Muscle of leg (tissue), 11 donors: ENCODE data around the gene OR8B4. TPM values are rescaled to one million over a fixed set of nuclear protein-coding genes. Genes with fewer than 3 reads are reported as not detected.

ENCODE experiments used
- DNase-seq: peaks from one replicate; pipeline ENCODE4 v3.0.0; 2013
- H3K27ac ChIP-seq: one replicate; pipeline ENCODE4 v1.5.1; 2013; ENCODE audit warnings: mild to moderate bottlenecking, low read length, control low read depth
- H3K27me3 ChIP-seq: one replicate; pipeline ENCODE4 v1.6.1; 2013; ENCODE audit warnings: low read length; ENCODE audit not compliant: control insufficient read depth, insufficient read depth
- H3K36me3 ChIP-seq: one replicate; pipeline ENCODE4 v1.6.1; 2013; ENCODE audit warnings: low read length; ENCODE audit not compliant: control insufficient read depth, insufficient read depth
- H3K4me1 ChIP-seq: one replicate; pipeline ENCODE4 v1.6.1; 2013; ENCODE audit warnings: low read length; ENCODE audit not compliant: control insufficient read depth, insufficient read depth
- H3K4me3 ChIP-seq: one replicate; pipeline ENCODE4 v1.5.1; 2013; ENCODE audit warnings: low read length, control low read depth
- H3K9me3 ChIP-seq: replicated peaks from 2 replicates; pipeline ENCODE4 v1.6.1; 2013; ENCODE audit warnings: low read depth, low read length; ENCODE audit not compliant: control insufficient read depth
- WGBS: methylation state at CpG from one replicate; pipeline ENCODE4 v1.1.5; 2013; ENCODE audit warnings: missing lambda C conversion rate; ENCODE audit not compliant: insufficient coverage; 5-methylcytosine and 5-hydroxymethylcytosine counted together
- polyA plus RNA-seq, 8 donors: library from polyadenylated mRNA; unstranded; fragments of 120-200 nt; gene quantifications; one replicate each; pipeline versions ENCODE4 v1.2.1 to v1.2.3, GENCODE V29; 2013; ENCODE audit warnings: inconsistent platforms in 1 of 8, low replicate concordance in 1 of 8; ENCODE audit not compliant: insufficient read length in 8 of 8, insufficient read depth in 1 of 8
- total RNA-seq: library from RNA; stranded (reverse); fragments of 120-200 nt; gene quantifications from one replicate; pipeline ENCODE4 v1.2.4, GENCODE V29; 2013

The OR8B4 gene
- total and polyA plus RNA-seq, 9 donors = not detected

DNA sequence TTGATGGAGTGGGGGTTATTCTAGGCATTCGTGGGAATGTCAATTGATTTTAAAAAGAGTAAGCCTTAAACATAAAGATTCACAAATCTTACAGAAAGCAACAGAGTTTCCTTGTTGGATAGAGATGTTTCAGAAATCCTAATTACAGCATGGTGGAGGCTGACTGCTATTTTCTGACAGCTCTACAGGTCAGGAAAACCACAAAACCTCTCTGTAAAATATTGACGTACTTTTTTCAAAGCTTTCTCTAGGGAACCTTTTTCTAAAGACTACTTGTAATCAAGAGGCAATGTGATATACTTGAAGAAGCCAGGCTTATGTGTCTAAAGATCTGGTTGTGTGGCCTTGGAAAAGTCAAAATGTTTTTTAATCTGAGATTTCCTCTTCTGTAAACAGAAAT lies 29.9 kb upstream of the OR8B4 start:
- Histone ChIP-seq H3K9me3 (no peaks in the 10 kb centered on the region), H3K36me3 (no peaks in the 10 kb centered on the region), H3K4me3 (no peak overlapping the region), H3K27ac (no peak overlapping the region), H3K4me1 (no peaks in the 10 kb centered on the region), H3K27me3 (no peaks in the 10 kb centered on the region)
- no peak for DNase-seq
- WGBS = no CpG with 5 or more reads among the region's 2 CpGs

DNA sequence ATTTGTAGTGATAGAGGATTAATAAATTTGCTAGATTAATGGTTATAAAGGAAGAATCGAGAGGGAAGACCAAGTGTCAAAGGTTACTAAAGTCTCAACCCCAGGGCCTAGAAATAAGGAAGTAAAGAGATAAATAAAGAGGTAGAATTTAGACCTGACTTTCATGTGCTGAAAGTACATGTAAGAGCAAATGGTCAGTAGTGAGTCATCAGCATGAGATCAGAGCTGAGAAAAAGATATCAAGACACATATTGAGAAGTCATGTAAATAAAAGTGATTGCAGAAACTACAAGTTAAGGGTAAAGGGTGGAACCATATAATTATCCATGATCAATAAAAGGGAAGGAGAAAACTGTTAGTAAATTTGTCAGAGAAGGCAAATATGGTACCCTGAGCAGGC lies 22.2 kb upstream of the OR8B4 start:
- Histone ChIP-seq H3K4me1 (no peaks in the 10 kb centered on the region), H3K27ac (no peak overlapping the region), H3K9me3 (no peaks in the 10 kb centered on the region), H3K27me3 (no peaks in the 10 kb centered on the region), H3K36me3 (no peaks in the 10 kb centered on the region), H3K4me3 (no peak overlapping the region)
- no peak for DNase-seq
- 83% methylated on average over 1 of the region's 1 CpG for WGBS

DNA sequence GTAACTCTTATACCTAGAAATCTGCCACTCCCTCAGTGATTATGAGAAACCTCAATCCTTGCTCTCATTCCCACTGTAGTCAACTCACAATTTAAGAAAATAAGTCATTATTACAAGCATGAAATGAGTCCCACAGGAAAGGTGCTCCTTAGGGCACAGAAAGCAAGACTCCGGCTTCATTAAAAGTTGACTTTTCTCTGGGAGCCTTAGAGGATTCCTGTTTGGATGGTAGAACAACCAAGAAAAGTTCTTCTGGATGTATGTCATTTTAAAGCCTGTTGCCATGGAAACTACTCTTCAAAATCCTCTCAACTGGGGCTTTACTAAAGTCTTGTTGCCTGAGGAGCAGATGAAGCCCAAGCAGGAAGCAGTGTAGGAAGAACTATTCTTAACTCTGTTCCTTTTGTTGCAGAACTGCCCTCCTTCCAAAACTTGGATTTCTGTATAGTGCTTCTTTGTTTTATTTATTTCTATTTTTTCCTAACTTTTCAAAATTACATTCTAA lies 21.0 kb upstream of the OR8B4 start, which contains the start of gene OR8B8:
Gene OR8B8 (minus strand): TSS at position 51 of the 505 bp plus-strand sequence. CDS start 4,611 bp downstream, outside the sequence.
- Histone ChIP-seq H3K4me3 (no peak within 1 kb of the TSS), H3K27ac (no peak within 1 kb of the TSS), H3K36me3 (no peaks in the 10 kb centered on the region), H3K27me3 (no peaks in the 10 kb centered on the region), H3K9me3 (no peaks in the 10 kb centered on the region), H3K4me1 (no peaks in the 10 kb centered on the region)
- WGBS = no CpG with 5 or more reads among the region's 1 CpG
- DNase-seq = no peak

DNA sequence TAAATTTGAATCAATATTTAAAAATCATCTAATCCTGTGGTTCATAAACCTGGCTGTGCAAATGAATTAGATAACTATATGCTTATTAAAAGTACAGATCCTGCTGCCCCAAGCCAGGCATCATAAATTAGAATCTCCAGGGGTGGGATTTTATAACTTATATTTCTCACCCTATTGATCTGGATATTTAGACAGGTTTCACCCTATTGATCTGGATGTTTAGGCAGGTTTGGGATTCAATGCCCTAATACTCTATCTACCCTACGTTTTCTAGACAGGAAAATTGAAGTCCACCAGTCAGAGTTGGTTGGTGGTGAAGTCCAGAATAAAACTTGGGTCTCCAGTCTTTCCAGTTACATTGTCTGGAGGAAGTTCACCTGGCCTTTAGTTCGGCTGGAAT lies 18.2 kb upstream of the OR8B4 start:
- Histone ChIP-seq H3K36me3 (no peaks in the 10 kb centered on the region), H3K9me3 (no peaks in the 10 kb centered on the region), H3K4me1 (no peaks in the 10 kb centered on the region), H3K27me3 (no peaks in the 10 kb centered on the region), H3K4me3 (no peak overlapping the region), H3K27ac (no peak overlapping the region)
- DNase-seq = no peak
- 80% methylated on average over 1 of the region's 2 CpGs for WGBS

DNA sequence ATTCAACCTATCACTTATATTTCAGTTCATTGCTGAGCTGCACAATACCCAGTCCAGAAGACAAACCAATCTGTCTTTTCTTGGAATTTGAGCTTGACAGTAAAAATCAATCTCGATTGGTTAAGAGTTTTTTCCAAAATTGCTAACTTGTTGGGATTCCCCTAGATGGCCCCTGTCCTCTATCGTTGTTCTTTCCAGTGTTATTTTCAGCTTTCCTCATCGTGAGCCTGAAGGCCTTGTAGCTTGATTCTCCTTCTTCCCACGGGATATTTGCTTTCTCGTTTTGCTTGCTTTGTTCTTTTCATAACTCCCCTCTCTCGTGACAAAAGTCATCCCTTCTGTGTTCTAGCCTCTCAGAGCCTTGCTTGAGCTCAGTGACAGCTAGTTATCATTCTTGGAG lies 17.8 kb upstream of the OR8B4 start:
- H3K4me3 ChIP-seq = no peak overlapping the region
- peak; percentile 48 for DNase-seq
- H3K27me3 ChIP-seq = no peaks in the 10 kb centered on the region
- 31% methylated on average over 6 of the region's 6 CpGs for WGBS
- H3K27ac ChIP-seq = no peak overlapping the region
- H3K4me1 ChIP-seq = no peaks in the 10 kb centered on the region
- H3K36me3 ChIP-seq = no peaks in the 10 kb centered on the region
- H3K9me3 ChIP-seq = no peaks in the 10 kb centered on the region

DNA sequence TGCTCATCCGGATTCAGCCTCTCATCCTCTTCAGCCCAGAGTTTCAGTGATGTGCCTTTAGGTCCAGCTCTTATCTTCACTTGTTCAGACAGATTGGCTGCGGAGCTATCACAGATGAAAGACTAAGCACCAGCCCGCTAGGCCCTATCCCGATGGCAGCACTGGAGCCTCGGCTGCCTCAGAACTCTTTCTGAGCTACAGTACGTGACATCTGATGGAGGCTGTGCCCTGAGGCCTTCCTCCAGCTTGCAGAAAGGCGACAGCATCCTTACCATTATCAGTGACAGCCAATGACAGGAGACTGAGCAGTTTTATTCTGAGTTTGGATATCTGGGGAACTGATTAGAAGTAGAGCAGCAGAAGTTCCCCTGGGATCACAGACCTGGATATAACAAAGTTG lies 16.8 kb upstream of the OR8B4 start:
- Histone ChIP-seq H3K27me3 (no peaks in the 10 kb centered on the region), H3K4me3 (no peak overlapping the region), H3K9me3 (no peaks in the 10 kb centered on the region), H3K4me1 (no peaks in the 10 kb centered on the region), H3K27ac (no peak overlapping the region), H3K36me3 (no peaks in the 10 kb centered on the region)
- 97% methylated on average over 5 of the region's 7 CpGs for WGBS
- DNase-seq = no peak

DNA sequence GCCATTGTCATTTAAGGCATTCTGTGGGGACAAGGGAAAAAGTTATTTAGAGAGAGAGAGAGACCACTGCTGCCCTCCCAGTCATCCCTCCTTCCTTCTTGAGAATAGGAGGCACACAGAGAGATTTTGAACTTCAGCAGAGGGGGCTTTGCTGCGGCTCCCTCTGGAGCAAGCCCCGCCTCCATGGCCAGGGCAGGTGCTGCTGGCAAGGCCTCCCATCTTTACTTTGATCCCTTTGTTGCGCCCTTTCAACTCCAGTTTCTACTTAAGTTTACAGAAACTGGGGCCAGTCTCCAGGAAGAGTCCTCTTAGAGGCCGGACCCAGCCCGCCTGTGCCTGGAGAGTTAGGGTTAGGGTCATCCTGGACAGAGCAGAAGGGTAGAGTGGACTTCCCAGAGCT lies 16.4 kb upstream of the OR8B4 start:
- Histone ChIP-seq H3K36me3 (no peaks in the 10 kb centered on the region), H3K4me1 (no peaks in the 10 kb centered on the region), H3K27ac (no peak overlapping the region), H3K27me3 (no peaks in the 10 kb centered on the region), H3K4me3 (no peak overlapping the region), H3K9me3 (no peaks in the 10 kb centered on the region)
- DNase-seq = no peak
- 92% methylated on average over 2 of the region's 5 CpGs for WGBS

DNA sequence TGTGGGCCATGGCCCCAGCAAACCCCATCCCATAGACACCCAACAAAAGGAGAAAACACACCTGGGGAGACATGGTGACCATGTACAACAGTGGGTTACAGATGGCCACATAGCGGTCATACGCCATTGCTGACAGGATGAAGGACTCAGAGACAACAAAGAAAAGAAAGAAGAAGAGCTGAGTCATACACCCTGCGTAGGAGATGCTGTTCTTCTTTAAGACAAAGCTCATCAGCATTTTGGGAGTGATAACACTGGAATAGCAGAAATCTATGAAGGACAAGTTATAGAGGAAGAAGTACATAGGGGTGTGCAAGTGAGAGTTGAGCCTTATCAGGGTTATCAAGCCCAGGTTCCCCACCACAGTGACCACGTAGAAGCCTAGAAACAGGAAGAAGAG lies 15.9 kb upstream of the OR8B4 start:
- Histone ChIP-seq H3K36me3 (no peaks in the 10 kb centered on the region), H3K9me3 (no peaks in the 10 kb centered on the region), H3K4me1 (no peaks in the 10 kb centered on the region), H3K27ac (no peak overlapping the region), H3K4me3 (no peak overlapping the region), H3K27me3 (no peaks in the 10 kb centered on the region)
- WGBS = 84% methylated on average over 4 of the region's 4 CpGs
- no peak for DNase-seq

DNA sequence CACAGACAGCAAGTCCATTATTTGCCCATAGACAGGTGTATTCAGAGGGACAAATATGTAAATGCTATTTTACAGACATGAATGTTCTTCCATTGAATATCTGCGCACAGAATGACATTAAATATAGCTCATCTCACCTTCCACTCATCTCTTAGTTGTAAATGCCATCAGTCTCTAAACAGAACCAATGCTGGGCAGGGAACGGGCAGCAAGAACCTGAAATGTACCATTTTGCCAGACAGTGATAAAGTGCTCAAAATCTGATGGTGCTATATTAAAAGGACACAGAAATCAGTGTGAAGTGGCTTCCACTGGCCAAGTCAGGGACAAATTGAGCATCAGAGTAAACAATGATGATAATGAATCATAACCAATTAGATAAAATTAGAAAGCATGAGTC lies 10.0 kb upstream of the OR8B4 start:
- no peaks in the 10 kb centered on the region for H3K36me3 ChIP-seq
- WGBS = no CpG with 5 or more reads among the region's 2 CpGs
- no peaks in the 10 kb centered on the region for H3K27me3 ChIP-seq
- DNase-seq = no peak
- H3K27ac ChIP-seq = no peak overlapping the region
- peaks cover 2% of the 10 kb centered on the region for H3K9me3 ChIP-seq
- no peaks in the 10 kb centered on the region for H3K4me1 ChIP-seq
- no peak overlapping the region for H3K4me3 ChIP-seq

DNA sequence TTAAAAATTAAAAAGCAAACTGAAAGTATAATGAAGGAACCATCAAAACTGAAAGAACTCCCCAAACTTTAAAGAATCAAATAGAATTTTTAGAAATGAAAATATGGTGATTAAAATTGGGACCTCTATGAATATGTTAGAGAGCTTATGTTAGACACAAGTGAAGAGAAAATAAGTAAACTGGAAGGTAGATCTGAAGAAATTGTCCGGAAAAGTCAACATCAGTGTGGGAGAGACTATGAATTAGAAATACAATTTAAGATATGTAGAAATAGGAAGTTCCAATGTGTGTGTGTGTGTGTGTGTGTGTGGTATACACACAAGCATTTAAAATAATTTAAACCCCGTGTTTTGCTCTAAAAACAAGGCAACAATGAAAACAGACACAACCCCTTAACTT lies 4.9 kb upstream of the OR8B4 start:
- DNase-seq = no peak
- H3K9me3 ChIP-seq = peaks cover 2% of the 10 kb centered on the region
- 100% methylated on average over 1 of the region's 2 CpGs for WGBS
- no peak overlapping the region for H3K4me3 ChIP-seq
- H3K27ac ChIP-seq = no peak overlapping the region
- H3K36me3 ChIP-seq = no peaks in the 10 kb centered on the region
- no peaks in the 10 kb centered on the region for H3K4me1 ChIP-seq
- no peaks in the 10 kb centered on the region for H3K27me3 ChIP-seq

DNA sequence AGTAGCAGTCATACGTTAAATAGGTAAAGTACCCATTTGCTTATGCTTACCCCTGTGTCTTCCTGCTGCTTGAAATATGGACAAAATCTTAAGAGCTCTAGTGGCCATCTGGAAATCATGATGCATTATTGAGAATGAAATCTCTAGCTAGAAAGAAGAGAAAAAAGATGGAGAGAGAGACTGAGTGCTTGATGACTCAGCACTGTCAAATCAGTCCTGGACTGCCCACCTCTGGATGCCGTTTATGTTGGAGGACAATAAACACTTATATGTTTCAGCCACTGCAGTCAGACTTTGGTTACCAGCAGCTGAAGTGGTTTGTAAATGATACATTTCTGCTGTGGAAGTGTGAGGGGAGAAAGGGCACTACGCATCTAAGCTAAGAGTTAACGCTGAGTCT lies 3.6 kb downstream of the OR8B4 start:
- Histone ChIP-seq H3K36me3 (no peaks in the 10 kb centered on the region), H3K27ac (no peak overlapping the region), H3K4me1 (no peaks in the 10 kb centered on the region), H3K27me3 (no peaks in the 10 kb centered on the region), H3K9me3 (no peaks in the 10 kb centered on the region), H3K4me3 (no peak overlapping the region)
- whole genome bisulfite sequencing = 61% methylated on average over 3 of the region's 4 CpGs
- no peak for DNase-seq
